Measurements from ENCODE around the gene HIRIP3. TPM values are rescaled to one million over a fixed set of nuclear protein-coding genes. Genes with fewer than 3 reads are reported as not detected.
A peak's percentile ranks its signal among the peaks of the same experiment; 100 is the strongest.

HIRIP3 gene
- polyA plus RNA-seq, 3 donors = 3.3 to 4.8 (median 3.7) TPM

GRCh38 chr16:30004424-30004776 lies 9.0 kb upstream of the HIRIP3 start:
- no peak overlapping the region for H2AFZ ChIP-seq (ENCODE audit: insufficient read depth, low read depth, low read length, poor library complexity, severe bottlenecking)
- Mint-ChIP-seq H3K27ac (no peak overlapping the region), H3K4me3 (no peak overlapping the region), H3K4me1 (no peaks in the 10 kb centered on the region), H3K27me3 (ENCODE audit: low read depth in 3 of 3) (peaks cover 5 to 13% (median 8%) of the 10 kb centered on the region in 3 donors), H3K36me3 (peaks cover 31 to 48% of the 10 kb centered on the region in 2 donors), H3K9me3 (peaks cover 0 to 2% (median 0%) of the 10 kb centered on the region in 7 donors)
- no peak overlapping the region for H3K4me2 ChIP-seq (replicated peaks; ENCODE audit: extremely low read depth, low read length, poor library complexity, severe bottlenecking)
- H4K20me1 ChIP-seq (ENCODE audit: insufficient read depth, low read length) = peaks cover 8% of the 10 kb centered on the region
- no peaks in the 10 kb centered on the region for H3K4me1 ChIP-seq (ENCODE audit: control insufficient read depth in 1 of 2, insufficient read depth in 2 of 2, low read length in 2 of 2)
- H3K27ac ChIP-seq (ENCODE audit: low read depth in 1 of 2, low read length in 2 of 2) = no peak overlapping the region
- no peaks in the 10 kb centered on the region for H3K9me3 ChIP-seq (replicated peaks in 1 of 2; ENCODE audit: control insufficient read depth in 1 of 2, insufficient read depth in 1 of 2, low read length in 2 of 2)
- no peak for DNase-seq
- no peaks in the 10 kb centered on the region for H3K79me2 ChIP-seq (ENCODE audit: insufficient read depth, low read length)
- WGBS (ENCODE audit: insufficient coverage) = 76% methylated on average over 18 of the region's 19 CpGs
- no peak for TF ChIP-seq CTCF (IDR thresholded peaks at IDR 0.05)
- H3K9ac ChIP-seq (ENCODE audit: insufficient read depth, low read length, poor library complexity, severe bottlenecking) = no peak overlapping the region
- no peak overlapping the region for H3K4me3 ChIP-seq (replicated peaks in 1 of 3; ENCODE audit: low read depth in 2 of 3, low read length in 3 of 3)
- peaks cover 0 to 4% of the 10 kb centered on the region in 2 donors for H3K27me3 ChIP-seq (ENCODE audit: control insufficient read depth in 2 of 2, insufficient read depth in 2 of 2, low read length in 2 of 2)
- H3K36me3 ChIP-seq (replicated peaks in 1 of 2; ENCODE audit: control insufficient read depth in 1 of 2, insufficient read depth in 2 of 2, low read length in 2 of 2) = peaks cover 14 to 44% of the 10 kb centered on the region in 2 donors
- intact Hi-C loops (cut with micrococcal nuclease) = no loop called here

- Histone ChIP-seq H4K20me1 (ENCODE audit: insufficient read depth, low read length) (peaks cover 8% of the 10 kb centered on the region), H3K9me3 (replicated peaks in 1 of 2; ENCODE audit: control insufficient read depth in 1 of 2, insufficient read depth in 1 of 2, low read length in 2 of 2) (no peaks in the 10 kb centered on the region), H3K4me3 (replicated peaks in 1 of 3; ENCODE audit: low read depth in 2 of 3, low read length in 3 of 3) (no peak overlapping the region), H3K4me1 (ENCODE audit: control insufficient read depth in 1 of 2, insufficient read depth in 2 of 2, low read length in 2 of 2) (no peaks in the 10 kb centered on the region), H3K36me3 (replicated peaks in 1 of 2; ENCODE audit: control insufficient read depth in 1 of 2, insufficient read depth in 2 of 2, low read length in 2 of 2) (peaks cover 14 to 48% of the 10 kb centered on the region in 2 donors), H3K79me2 (ENCODE audit: insufficient read depth, low read length) (no peaks in the 10 kb centered on the region), H3K4me2 (replicated peaks; ENCODE audit: extremely low read depth, low read length, poor library complexity, severe bottlenecking) (no peak overlapping the region), H3K27ac (ENCODE audit: low read depth in 1 of 2, low read length in 2 of 2) (no peak overlapping the region), H3K9ac (ENCODE audit: insufficient read depth, low read length, poor library complexity, severe bottlenecking) (no peak overlapping the region), H3K27me3 (ENCODE audit: control insufficient read depth in 2 of 2, insufficient read depth in 2 of 2, low read length in 2 of 2) (no peaks in the 10 kb centered on the region), H2AFZ (ENCODE audit: insufficient read depth, low read depth, low read length, poor library complexity, severe bottlenecking) (no peak overlapping the region)
- Mint-ChIP-seq H3K27me3 (ENCODE audit: low read depth in 3 of 3) (peaks cover 3 to 8% (median 3%) of the 10 kb centered on the region in 3 donors), H3K4me3 (no peak overlapping the region), H3K4me1 (no peaks in the 10 kb centered on the region), H3K27ac (peak overlapping the region in 3 of 7 donors; percentile 8 to 63 (median 48)), H3K36me3 (peaks cover 36 to 53% of the 10 kb centered on the region in 2 donors), H3K9me3 (peaks cover 0 to 2% (median 0%) of the 10 kb centered on the region in 7 donors)
- TF ChIP-seq CTCF (IDR thresholded peaks at IDR 0.05) = no peak
- intact Hi-C loops (cut with micrococcal nuclease) = no loop called here
- DNase-seq = no peak
- 96% methylated on average over 10 of the region's 17 CpGs for WGBS (ENCODE audit: insufficient coverage)
Measured at GRCh38 chr16:30003670-30004423, 8.4 kb upstream of the HIRIP3 start.
